ENCODE measurements around the gene MAP4K1.
"Not testable (repeated sequence)": the region's sequence is repeated elsewhere in the genome, so short reads cannot be mapped to it uniquely, and the experiment has no call there.

The MAP4K1 gene

DNA sequence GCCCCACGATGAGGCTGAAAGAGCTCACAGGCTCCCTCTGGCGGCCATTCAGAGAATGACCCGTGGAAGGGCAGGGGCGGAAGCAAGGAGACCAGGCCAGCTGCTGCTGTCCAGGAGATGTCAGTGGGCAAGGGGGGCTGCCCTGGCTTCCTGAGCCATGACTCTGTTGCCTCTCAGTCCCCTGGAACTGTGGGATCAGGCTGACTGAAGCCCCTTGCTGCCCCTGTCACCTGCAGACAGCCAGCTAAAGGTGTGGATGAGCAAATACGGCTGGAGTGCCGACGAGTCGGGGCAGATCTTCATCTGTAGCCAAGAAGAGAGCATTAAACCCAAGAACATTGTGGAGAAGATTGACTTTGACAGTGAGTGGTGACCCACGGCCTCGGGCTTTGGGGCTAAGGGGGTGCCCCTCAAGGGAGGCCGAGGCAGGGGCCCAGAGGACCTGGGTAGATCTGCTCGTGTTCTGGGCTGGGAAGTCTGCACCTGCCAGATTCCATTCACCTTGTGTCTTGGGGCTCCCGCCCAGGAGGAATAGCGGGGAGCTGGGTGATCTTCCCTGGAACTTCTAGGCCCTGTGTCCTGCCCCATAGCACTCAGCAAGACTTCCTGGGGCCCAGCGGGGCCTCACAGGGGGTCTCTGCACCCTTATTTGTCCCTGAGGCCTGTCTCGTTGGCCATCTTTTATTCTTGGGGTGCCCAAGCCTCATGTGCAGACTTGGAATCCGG lies 17.2 kb upstream of the MAP4K1 start:
- DNase-seq (ENCODE audit: low read depth): peak; percentile 72
- TF ChIP-seq CTCF (IDR thresholded peaks at IDR 0.05; ENCODE audit: insufficient read depth, low read depth, low read length, missing control alignments): peak; percentile 87
- no peak overlapping the region for H3K4me3 ChIP-seq (ENCODE audit: low read depth, low read length)

GRCh38 chr19:38632476-38633213 lies 14.9 kb upstream of the MAP4K1 start:
- TF ChIP-seq CTCF (IDR thresholded peaks at IDR 0.05; ENCODE audit: insufficient read depth, low read depth, low read length, missing control alignments): no peak
- no peak for DNase-seq (ENCODE audit: low read depth)
- no peak overlapping the region for H3K4me3 ChIP-seq (ENCODE audit: low read depth, low read length)

GRCh38 chr19:38631811-38632475 lies 14.2 kb upstream of the MAP4K1 start:
- H3K4me3 ChIP-seq (ENCODE audit: low read depth, low read length); DNase-seq (ENCODE audit: low read depth): not testable (repeated sequence)

- DNase-seq (ENCODE audit: low read depth); H3K4me3 ChIP-seq (ENCODE audit: low read depth, low read length): not testable (repeated sequence)
Observed at GRCh38 chr19:38631301-38631700, 13.5 kb upstream of the MAP4K1 start.

- no peak for DNase-seq (ENCODE audit: low read depth)
- no peak for TF ChIP-seq CTCF (IDR thresholded peaks at IDR 0.05; ENCODE audit: insufficient read depth, low read depth, low read length, missing control alignments)
- no peak overlapping the region for H3K4me3 ChIP-seq (ENCODE audit: low read depth, low read length)
Observed at GRCh38 chr19:38629568-38629967, 11.8 kb upstream of the MAP4K1 start.

GRCh38 chr19:38626401-38626800 lies 8.6 kb upstream of the MAP4K1 start:
- TF ChIP-seq CTCF (IDR thresholded peaks at IDR 0.05; ENCODE audit: insufficient read depth, low read depth, low read length, missing control alignments): no peak
- H3K4me3 ChIP-seq (ENCODE audit: low read depth, low read length): no peak overlapping the region
- no peak for DNase-seq (ENCODE audit: low read depth)

GRCh38 chr19:38624822-38625221 lies 7.1 kb upstream of the MAP4K1 start:
- TF ChIP-seq CTCF (IDR thresholded peaks at IDR 0.05; ENCODE audit: insufficient read depth, low read depth, low read length, missing control alignments): no peak
- no peak overlapping the region for H3K4me3 ChIP-seq (ENCODE audit: low read depth, low read length)
- DNase-seq (ENCODE audit: low read depth): no peak

Data from GM12865 (cell line).